HepG2 (cell line): Measurements from ENCODE around the gene INPP4B. TPM values are rescaled to one million over a fixed set of nuclear protein-coding genes. Genes with fewer than 3 reads are reported as not detected.

Source experiments
- ATAC-seq: fragments of 200-7000 bp; cut with Tn5 transposase; 3 replicates; pipeline ENCODE4 v1.9.1; 2020; ENCODE audit warnings: mild to moderate bottlenecking, moderate library complexity
- BruUV-seq: library from RNA; stranded (reverse); fragments of 400-500 nt; replicated peaks from 2 replicates; lab custom pipeline; 2021; lab: Mats Ljungman, UMichigan
- CTCF ChIA-PET: fragments of 300-600 bp; formaldehyde crosslinking; extraction: SDS; loops from one replicate; lab custom pipeline; 2021; ENCODE audit warnings: low total read pairs, inconsistent platforms, low intra/inter-chr PET ratio; lab: Yijun Ruan, JAX
- POLR2A ChIA-PET: fragments of 350-600 bp; sonication (Branson Sonifier 250); formaldehyde crosslinking; loops from one replicate; lab custom pipeline; 2020; ENCODE audit warnings: antibody characterized with exemption, inconsistent platforms; lab: Yijun Ruan, JAX
- DNase-seq: peaks from one replicate; pipeline ENCODE4 v3.0.0-alpha.2; 2015; ENCODE audit warnings: low spot score
- FAIRE-seq: peaks from 3 replicates; lab custom pipeline; 2011; peaks lifted over from hg19 to GRCh38; lab: Jason Lieb, UNC
- H2AFZ ChIP-seq: one replicate; pipeline ENCODE4 v1.6.1; 2011; ENCODE audit warnings: low read length, inconsistent platforms
- H3K27ac ChIP-seq: fragments of 300-600 bp; 3 replicates; pipeline ENCODE4 v1.8.0; 2011; ENCODE audit warnings: mixed run types, mild to moderate bottlenecking, mixed read lengths, low read length, inconsistent platforms; ENCODE audit not compliant: insufficient read depth; ENCODE audit errors: extremely low read length
- H3K27me3 ChIP-seq, 2 experiments: fragments of 200-600 bp in 1 of 2; 2 replicates in 1 of 2; 3 replicates in 1 of 2; pipeline versions ENCODE4 v1.6.0 to v1.8.0; 2011; ENCODE audit warnings: low read length in 2 of 2, mild to moderate bottlenecking in 2 of 2, moderate library complexity in 2 of 2, inconsistent platforms in 1 of 2; ENCODE audit not compliant: insufficient read depth in 2 of 2, control insufficient read depth in 1 of 2
- H3K36me3 ChIP-seq, 2 experiments: fragments of 200-600 bp in 1 of 2; replicated peaks in 1 of 2; 2 replicates in 1 of 2; 3 replicates in 1 of 2; pipeline versions ENCODE4 v1.5.1 to v1.8.0; 2011; ENCODE audit warnings: low read length in 2 of 2, inconsistent platforms in 1 of 2; ENCODE audit not compliant: insufficient read depth in 2 of 2, control insufficient read depth in 1 of 2
- H3K4me1 ChIP-seq: 2 replicates; pipeline ENCODE4 v1.5.1; 2012; ENCODE audit warnings: low read length, inconsistent platforms; ENCODE audit not compliant: insufficient read depth
- H3K4me2 ChIP-seq: 2 replicates; pipeline ENCODE4 v1.6.0; 2011; ENCODE audit warnings: low read depth, low read length, inconsistent platforms
- H3K4me3 ChIP-seq, 3 experiments: fragments of 200-600 bp in 1 of 3; sonication (generic), shearing (Covaris generic) in 1 of 3; replicated peaks in 1 of 3; 2 replicates each; pipeline ENCODE4 v1.5.1; 2011 to 2016; ENCODE audit warnings: low read length in 3 of 3, inconsistent platforms in 2 of 3, low read depth in 2 of 3, mild to moderate bottlenecking in 2 of 3, control low read depth in 1 of 3, mixed read lengths in 1 of 3; ENCODE audit not compliant: insufficient read depth in 1 of 3
- H3K79me2 ChIP-seq: one replicate; pipeline ENCODE4 v1.6.1; 2011; ENCODE audit warnings: low read length, inconsistent platforms; ENCODE audit not compliant: insufficient read depth
- H3K9ac ChIP-seq: 2 replicates; pipeline ENCODE4 v1.6.0; 2011; ENCODE audit warnings: mild to moderate bottlenecking, low read depth, low read length, inconsistent platforms; ENCODE audit not compliant: insufficient read depth
- H3K9me3 ChIP-seq: 2 replicates; pipeline ENCODE4 v1.5.1; 2012; ENCODE audit warnings: mild to moderate bottlenecking, low read length
- H4K20me1 ChIP-seq: 2 replicates; pipeline ENCODE4 v1.6.0; 2011; ENCODE audit warnings: inconsistent platforms, mild to moderate bottlenecking, low read length, moderate library complexity; ENCODE audit not compliant: insufficient read depth
- BRCA1 ChIP-seq: sonication (generic); formaldehyde crosslinking; IDR thresholded peaks from 2 replicates; pipeline ENCODE4 v1.4.0; 2020; ENCODE audit warnings: missing genetic modification reagents
- CHCHD3 ChIP-seq: sonication (generic); formaldehyde crosslinking; IDR thresholded peaks from 2 replicates; pipeline ENCODE4 v1.8.0; 2022; ENCODE audit warnings: mild to moderate bottlenecking, missing genetic modification reagents, moderate library complexity
- ELK4 ChIP-seq: sonication (generic); formaldehyde crosslinking; IDR thresholded peaks from 2 replicates; pipeline ENCODE4 v1.9.0; 2021; ENCODE audit warnings: missing genetic modification reagents, borderline replicate concordance
- KLF6 ChIP-seq: IDR thresholded peaks from 2 replicates; pipeline ENCODE4 v1.8.0; 2016; ENCODE audit warnings: missing biosample characterization, missing genetic modification reagents
- RFXAP ChIP-seq: sonication (generic); formaldehyde crosslinking; IDR thresholded peaks from 2 replicates; pipeline ENCODE4 v1.4.0; 2020; ENCODE audit warnings: missing genetic modification reagents, borderline replicate concordance
- ZFP91 ChIP-seq: sonication (generic); formaldehyde crosslinking; IDR thresholded peaks from 2 replicates; pipeline ENCODE4 v1.9.0; 2022; ENCODE audit warnings: missing genetic modification reagents, mild to moderate bottlenecking, borderline replicate concordance
- ZNF577 ChIP-seq: sonication (generic); formaldehyde crosslinking; IDR thresholded peaks from 2 replicates; pipeline ENCODE4 v1.4.0; 2020; ENCODE audit warnings: mild to moderate bottlenecking, low read depth, missing genetic modification reagents, borderline replicate concordance
- ZNF720 ChIP-seq: sonication (generic); formaldehyde crosslinking; IDR thresholded peaks from 2 replicates; pipeline ENCODE4 v1.4.0; 2020; ENCODE audit warnings: missing genetic modification reagents
- ZSCAN9 ChIP-seq: IDR thresholded peaks from 2 replicates; pipeline ENCODE4 v1.6.1; 2016; ENCODE audit warnings: borderline replicate concordance
- WGBS: methylation state at CpG from one replicate; pipeline ENCODE4 v1.1.6; 2017; ENCODE audit warnings: low lambda C conversion rate; 5-methylcytosine and 5-hydroxymethylcytosine counted together
- in situ Hi-C: cut with HindIII; loops from 2 replicates; pipeline ENCODE4 v1.10.0; 2017; ENCODE audit warnings: low pct_unique_long_range_greater_than_20kb; ENCODE audit not compliant: extremely low pct_ligation_motif_present
- intact Hi-C: fragments of 100-400 bp; cut with micrococcal nuclease; formaldehyde crosslinking; loops from one replicate; pipeline ENCODE4 v1.10.0; 2022; ENCODE audit not compliant: unreplicated experiment
- polyA plus RNA-seq, 8 experiments: library from polyadenylated mRNA; depleted of rRNA in 3 of 8; stranded (reverse) in 7 of 8; unstranded in 1 of 8; fragments of >200 nt; fragmentation: Illumina TruSeq in 4 of 8; extraction: Trizol in 4 of 8; gene quantifications; 2 replicates each; pipeline versions ENCODE4 v1.2.1 to v1.2.3, GENCODE V29; 2011 to 2016; ENCODE audit warnings: low read depth in 4 of 8, missing spikeins in 1 of 8, mixed read lengths in 1 of 8; ENCODE audit not compliant: insufficient read depth in 1 of 8
- total RNA-seq, 5 experiments: library from RNA; depleted of rRNA; stranded (reverse); fragments of >200 nt; fragmentation: Illumina TruSeq; extraction: Trizol; gene quantifications; 2 replicates each; pipeline ENCODE4 v1.2.3, GENCODE V29; 2016; ENCODE audit warnings: low read depth in 1 of 5
- TF ChIP-seq, protein P1 (sequence below): sonication (generic); formaldehyde crosslinking; IDR thresholded peaks from 2 replicates; pipeline ENCODE4 v1.4.0; 2020; ENCODE audit warnings: missing genetic modification reagents

Gene INPP4B
- total and polyA plus RNA-seq, 2 of the 13 experiments (the other 11 are each of a cell fraction or from before 2014, with no cell fraction given), result not detected

DNA sequence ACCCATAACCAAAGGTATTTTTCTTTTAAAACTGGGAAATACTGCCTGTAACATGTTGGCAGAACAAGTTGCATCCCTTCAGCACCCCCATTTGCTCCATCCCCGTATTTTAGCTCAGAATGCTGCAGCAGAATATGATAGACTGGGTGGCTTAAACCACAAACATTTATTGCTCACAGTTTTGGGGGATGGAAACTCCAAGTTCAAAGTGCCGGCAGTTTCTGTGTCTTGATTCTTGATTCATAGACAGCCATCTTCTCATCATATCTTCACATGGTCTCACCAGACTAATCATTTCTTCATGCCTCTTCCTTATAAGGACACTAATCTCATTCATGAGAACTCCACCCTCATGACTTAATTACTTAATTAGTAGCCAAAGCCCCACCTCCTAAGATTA, 10.5 kb upstream of the INPP4B start:
- Histone ChIP-seq H3K27me3 (no peaks in the 10 kb centered on the region), H4K20me1 (no peaks in the 10 kb centered on the region), H3K36me3 (no peaks in the 10 kb centered on the region)
- BruUV-seq, result no TSS peak
- no peak for DNase-seq
- TF ChIP-seq CHCHD3 (CRISPR knock-in tag) (no peak), ZFP91 (CRISPR knock-in tag) (no peak), ZNF577 (CRISPR knock-in tag) (no peak), ZNF720 (CRISPR knock-in tag) (no peak), RFXAP (CRISPR knock-in tag) (no peak), BRCA1 (CRISPR knock-in tag) (no peak), ELK4 (CRISPR knock-in tag) (no peak), KLF6 (no peak), ZSCAN9 (CRISPR knock-in tag) (no peak)
- TF ChIP-seq, protein P1, sequence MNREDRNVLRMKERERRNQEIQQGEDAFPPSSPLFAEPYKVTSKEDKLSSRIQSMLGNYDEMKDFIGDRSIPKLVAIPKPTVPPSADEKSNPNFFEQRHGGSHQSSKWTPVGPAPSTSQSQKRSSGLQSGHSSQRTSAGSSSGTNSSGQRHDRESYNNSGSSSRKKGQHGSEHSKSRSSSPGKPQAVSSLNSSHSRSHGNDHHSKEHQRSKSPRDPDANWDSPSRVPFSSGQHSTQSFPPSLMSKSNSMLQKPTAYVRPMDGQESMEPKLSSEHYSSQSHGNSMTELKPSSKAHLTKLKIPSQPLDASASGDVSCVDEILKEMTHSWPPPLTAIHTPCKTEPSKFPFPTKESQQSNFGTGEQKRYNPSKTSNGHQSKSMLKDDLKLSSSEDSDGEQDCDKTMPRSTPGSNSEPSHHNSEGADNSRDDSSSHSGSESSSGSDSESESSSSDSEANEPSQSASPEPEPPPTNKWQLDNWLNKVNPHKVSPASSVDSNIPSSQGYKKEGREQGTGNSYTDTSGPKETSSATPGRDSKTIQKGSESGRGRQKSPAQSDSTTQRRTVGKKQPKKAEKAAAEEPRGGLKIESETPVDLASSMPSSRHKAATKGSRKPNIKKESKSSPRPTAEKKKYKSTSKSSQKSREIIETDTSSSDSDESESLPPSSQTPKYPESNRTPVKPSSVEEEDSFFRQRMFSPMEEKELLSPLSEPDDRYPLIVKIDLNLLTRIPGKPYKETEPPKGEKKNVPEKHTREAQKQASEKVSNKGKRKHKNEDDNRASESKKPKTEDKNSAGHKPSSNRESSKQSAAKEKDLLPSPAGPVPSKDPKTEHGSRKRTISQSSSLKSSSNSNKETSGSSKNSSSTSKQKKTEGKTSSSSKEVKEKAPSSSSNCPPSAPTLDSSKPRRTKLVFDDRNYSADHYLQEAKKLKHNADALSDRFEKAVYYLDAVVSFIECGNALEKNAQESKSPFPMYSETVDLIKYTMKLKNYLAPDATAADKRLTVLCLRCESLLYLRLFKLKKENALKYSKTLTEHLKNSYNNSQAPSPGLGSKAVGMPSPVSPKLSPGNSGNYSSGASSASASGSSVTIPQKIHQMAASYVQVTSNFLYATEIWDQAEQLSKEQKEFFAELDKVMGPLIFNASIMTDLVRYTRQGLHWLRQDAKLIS, result no peak
- TF ChIP-seq, all 625 proteins: peak for 0
- 0% methylated on average over 2 of the region's 2 CpGs for WGBS
- FAIRE-seq, result no peak
- ATAC-seq, result no peak
- H3K4me3 ChIP-seq, result no peak overlapping the region
- ChIA-PET POLR2A (no interaction called here), CTCF (no interaction called here)
- H3K9me3 ChIP-seq, result no peaks in the 10 kb centered on the region
- no peaks in the 10 kb centered on the region for H3K4me1 ChIP-seq
- in situ Hi-C loops (no loop called here), intact Hi-C loops (no loop called here)
- H2AFZ ChIP-seq, result no peak overlapping the region
- H3K27ac ChIP-seq, result no peak overlapping the region
- no peak overlapping the region for H3K9ac ChIP-seq
- no peaks in the 10 kb centered on the region for H3K79me2 ChIP-seq
- no peak overlapping the region for H3K4me2 ChIP-seq
